GM21786 (cell line): ENCODE data around the gene DEF6.

Source experiments
- ATAC-seq: cut with Tn5 transposase; IDR thresholded peaks from one replicate; pipeline ENCODE4 v1.9.1; 2021; ENCODE audit not compliant: unreplicated experiment

DEF6 gene

GRCh38 chr6:35297601-35298481, at the start of gene DEF6:
TSS of gene DEF6 (plus strand) at chr6:35297818. CDS start at chr6:35297857, 39 bp downstream.
- ATAC-seq, result peak; percentile 78

- ATAC-seq, result no peak
Observed at GRCh38 chr6:35248300-35248699, 49.3 kb upstream of the DEF6 start.

GRCh38 chr6:35248965-35249364, 48.7 kb upstream of the DEF6 start:
- no peak for ATAC-seq

GRCh38 chr6:35251949-35252348, 45.7 kb upstream of the DEF6 start:
- no peak for ATAC-seq

GRCh38 chr6:35253249-35253648, 44.4 kb upstream of the DEF6 start:
- no peak for ATAC-seq

- no peak for ATAC-seq
Observed at GRCh38 chr6:35258336-35258735, 39.3 kb upstream of the DEF6 start.

GRCh38 chr6:35258858-35259193, 38.8 kb upstream of the DEF6 start:
- ATAC-seq, result peak; percentile 9

GRCh38 chr6:35259194-35259947, 38.2 kb upstream of the DEF6 start, which contains the start of gene ZNF76:
TSS of gene ZNF76 (plus strand) at chr6:35259735. CDS start at chr6:35281152, 21,417 bp downstream.
- peak; percentile 75 for ATAC-seq

- peak; percentile 25 for ATAC-seq
Observed at GRCh38 chr6:35259948-35260590, 37.5 kb upstream of the DEF6 start.

GRCh38 chr6:35260591-35261570, 36.7 kb upstream of the DEF6 start:
- no peak for ATAC-seq

- no peak for ATAC-seq
Observed at GRCh38 chr6:35262596-35262995, 35.0 kb upstream of the DEF6 start.

GRCh38 chr6:35264550-35265274, 32.9 kb upstream of the DEF6 start:
- ATAC-seq, result no peak

GRCh38 chr6:35265523-35265922, 32.1 kb upstream of the DEF6 start:
- no peak for ATAC-seq

- no peak for ATAC-seq
Observed at GRCh38 chr6:35267446-35267845, 30.2 kb upstream of the DEF6 start.

- no peak for ATAC-seq
Observed at GRCh38 chr6:35267897-35268296, 29.7 kb upstream of the DEF6 start.

GRCh38 chr6:35272005-35272404, 25.6 kb upstream of the DEF6 start:
- ATAC-seq, result no peak

GRCh38 chr6:35273822-35274559, 23.6 kb upstream of the DEF6 start:
- ATAC-seq, result no peak

- no peak for ATAC-seq
Observed at GRCh38 chr6:35275744-35276260, 21.8 kb upstream of the DEF6 start.

- ATAC-seq, result no peak
Observed at GRCh38 chr6:35278708-35279107, 18.9 kb upstream of the DEF6 start.
